Neural crest cell (in vitro differentiated cells): ENCODE measurements around the gene FRMD5. TPM values are rescaled to one million over a fixed set of nuclear protein-coding genes. Genes with fewer than 3 reads are reported as not detected.

Experiments
- DNase-seq: peaks from one replicate; pipeline ENCODE4 v3.0.0; 2021; ENCODE audit warnings: low read depth, mixed read lengths, low spot score
- H3K27ac Mint-ChIP-seq: one replicate; pipeline ENCODE4 v1.8.0; 2021; ENCODE audit warnings: mild to moderate bottlenecking, mixed read lengths; ENCODE audit not compliant: unreplicated experiment
- H3K27me3 Mint-ChIP-seq: 2 replicates; pipeline ENCODE4 v1.8.0; 2021; ENCODE audit warnings: low read depth, mild to moderate bottlenecking, mixed read lengths
- H3K36me3 Mint-ChIP-seq: 2 replicates; pipeline ENCODE4 v1.8.0; 2021; ENCODE audit warnings: low read depth, mild to moderate bottlenecking, mixed read lengths
- H3K4me1 Mint-ChIP-seq: 2 replicates; pipeline ENCODE4 v1.8.0; 2021; ENCODE audit warnings: mixed read lengths
- H3K4me3 Mint-ChIP-seq: one replicate; pipeline ENCODE4 v1.8.0; 2021; ENCODE audit warnings: mild to moderate bottlenecking, mixed read lengths
- H3K9me3 Mint-ChIP-seq: 2 replicates; pipeline ENCODE4 v1.8.0; 2021; ENCODE audit warnings: mixed read lengths
- total RNA-seq: library from RNA; stranded (reverse); gene quantifications from 2 replicates; pipeline ENCODE4 v1.2.1, GENCODE V29; 2021
- TF ChIP-seq, protein P1 (sequence below): fragments of 200-600 bp; sonication (generic); conservative IDR thresholded peaks from 2 replicates; pipeline ENCODE4 v1.5.0; 2021; ENCODE audit warnings: antibody characterized with exemption, mild to moderate bottlenecking

Gene FRMD5
- total RNA-seq, 1 donor from 2014 or later: 4.3 TPM

DNA sequence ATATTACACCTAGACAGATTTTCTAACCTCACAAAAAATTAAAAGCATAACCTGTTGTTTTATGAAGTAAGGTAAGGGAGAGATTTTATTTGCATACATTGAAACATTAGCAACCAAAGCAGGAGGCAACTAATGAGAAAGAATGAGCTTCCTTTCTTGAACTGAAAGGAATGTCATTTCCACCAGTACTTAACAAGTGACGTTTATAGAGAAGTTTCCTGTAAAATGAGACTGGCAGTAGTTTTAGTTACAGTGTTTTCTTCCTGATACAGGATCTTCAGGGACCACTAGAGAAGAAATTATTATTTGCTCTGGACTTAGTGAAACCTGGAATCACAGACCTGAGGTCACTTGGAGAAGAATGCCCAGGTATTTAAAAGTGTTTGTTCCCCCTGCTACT lies 27.4 kb upstream of the FRMD5 start:
- H3K36me3 Mint-ChIP-seq: no peaks in the 10 kb centered on the region
- no peak overlapping the region for H3K27ac Mint-ChIP-seq

DNA sequence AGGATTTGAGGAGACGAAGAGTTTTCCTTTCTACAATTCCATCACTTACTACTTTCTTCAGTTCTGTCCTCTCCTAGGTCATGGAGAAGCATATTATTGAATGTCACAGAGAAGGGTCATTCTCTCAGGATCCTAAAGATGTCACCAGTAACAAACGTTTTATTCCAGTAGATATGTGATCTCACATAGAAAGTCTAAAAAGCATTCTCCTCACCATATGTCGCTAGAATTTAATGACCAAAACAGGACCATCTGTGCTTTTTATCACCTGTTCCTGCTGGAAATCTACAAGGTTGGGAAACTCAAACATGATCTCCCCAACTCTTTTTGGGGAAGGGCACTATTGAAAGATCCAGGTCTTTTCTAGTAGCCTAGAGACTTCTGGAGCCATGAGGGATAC lies 24.0 kb upstream of the FRMD5 start:
- Mint-ChIP-seq H3K4me3 (no peak overlapping the region), H3K36me3 (no peaks in the 10 kb centered on the region), H3K9me3 (no peaks in the 10 kb centered on the region), H3K27ac (no peak overlapping the region), H3K4me1 (peaks cover 9% of the 10 kb centered on the region), H3K27me3 (no peaks in the 10 kb centered on the region)
- TF ChIP-seq, protein P1, sequence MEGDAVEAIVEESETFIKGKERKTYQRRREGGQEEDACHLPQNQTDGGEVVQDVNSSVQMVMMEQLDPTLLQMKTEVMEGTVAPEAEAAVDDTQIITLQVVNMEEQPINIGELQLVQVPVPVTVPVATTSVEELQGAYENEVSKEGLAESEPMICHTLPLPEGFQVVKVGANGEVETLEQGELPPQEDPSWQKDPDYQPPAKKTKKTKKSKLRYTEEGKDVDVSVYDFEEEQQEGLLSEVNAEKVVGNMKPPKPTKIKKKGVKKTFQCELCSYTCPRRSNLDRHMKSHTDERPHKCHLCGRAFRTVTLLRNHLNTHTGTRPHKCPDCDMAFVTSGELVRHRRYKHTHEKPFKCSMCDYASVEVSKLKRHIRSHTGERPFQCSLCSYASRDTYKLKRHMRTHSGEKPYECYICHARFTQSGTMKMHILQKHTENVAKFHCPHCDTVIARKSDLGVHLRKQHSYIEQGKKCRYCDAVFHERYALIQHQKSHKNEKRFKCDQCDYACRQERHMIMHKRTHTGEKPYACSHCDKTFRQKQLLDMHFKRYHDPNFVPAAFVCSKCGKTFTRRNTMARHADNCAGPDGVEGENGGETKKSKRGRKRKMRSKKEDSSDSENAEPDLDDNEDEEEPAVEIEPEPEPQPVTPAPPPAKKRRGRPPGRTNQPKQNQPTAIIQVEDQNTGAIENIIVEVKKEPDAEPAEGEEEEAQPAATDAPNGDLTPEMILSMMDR: no peak
- DNase-seq: no peak

More for the DNA sequence above, 27.4 kb upstream of the FRMD5 start:
- Mint-ChIP-seq H3K4me1 (peaks cover 4% of the 10 kb centered on the region), H3K9me3 (peaks cover under 1% of the 10 kb centered on the region), H3K27me3 (no peaks in the 10 kb centered on the region), H3K4me3 (no peak overlapping the region)
- DNase-seq: no peak
- TF ChIP-seq, protein P1: no peak

DNA sequence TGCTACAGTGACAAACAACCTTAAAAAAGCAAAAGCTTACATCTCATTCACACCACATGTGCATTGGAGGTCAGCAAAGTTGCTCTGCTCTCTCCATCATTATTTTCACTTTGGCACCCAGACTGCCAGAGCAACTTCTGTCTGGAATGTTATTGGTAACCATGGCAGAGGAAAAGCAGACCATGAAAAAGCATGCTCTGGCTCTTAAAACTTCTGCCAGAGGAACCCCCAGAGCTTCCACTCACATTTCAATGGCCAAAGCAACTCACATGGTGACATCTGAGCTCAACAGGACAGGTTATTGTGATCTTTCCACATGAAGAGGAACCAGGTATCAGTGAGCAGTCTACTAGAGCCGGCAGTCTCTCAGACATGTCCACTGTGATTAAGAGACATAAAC lies 21.9 kb upstream of the FRMD5 start:
- DNase-seq: no peak
- H3K4me1 Mint-ChIP-seq: peaks cover 9% of the 10 kb centered on the region
- no peak overlapping the region for H3K4me3 Mint-ChIP-seq
- no peaks in the 10 kb centered on the region for H3K9me3 Mint-ChIP-seq
- peak overlapping the region; percentile 20 for H3K27ac Mint-ChIP-seq
- no peaks in the 10 kb centered on the region for H3K27me3 Mint-ChIP-seq
- H3K36me3 Mint-ChIP-seq: no peaks in the 10 kb centered on the region
- TF ChIP-seq, protein P1: no peak

DNA sequence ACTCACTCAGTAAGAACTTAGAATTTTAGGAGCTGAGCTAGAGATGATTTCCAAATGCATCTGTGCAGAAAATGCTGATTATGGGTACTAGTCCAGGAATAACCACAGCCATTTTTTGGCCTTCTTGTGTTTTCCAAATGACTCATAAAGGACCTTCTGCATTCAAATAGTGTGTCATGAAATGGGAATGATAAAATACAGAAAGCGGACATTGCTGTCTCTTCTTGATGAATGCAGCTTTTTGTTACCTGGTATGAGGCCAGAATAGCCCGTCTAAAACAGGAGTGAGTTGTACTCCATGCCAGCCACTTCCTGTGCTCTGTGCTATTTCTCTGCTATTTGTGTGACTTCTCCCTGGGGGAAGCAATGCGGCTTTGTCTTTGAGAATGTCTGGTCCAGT lies 20.5 kb upstream of the FRMD5 start:
- no peaks in the 10 kb centered on the region for H3K36me3 Mint-ChIP-seq

GRCh38 chr15:44208956-44209355 lies 13.9 kb upstream of the FRMD5 start:
- Mint-ChIP-seq H3K27me3 (peaks cover 9% of the 10 kb centered on the region), H3K27ac (no peak overlapping the region), H3K36me3 (no peaks in the 10 kb centered on the region), H3K4me1 (no peaks in the 10 kb centered on the region), H3K9me3 (no peaks in the 10 kb centered on the region), H3K4me3 (no peak overlapping the region)
- TF ChIP-seq, protein P1: no peak
- no peak for DNase-seq

More for the DNA sequence above, 20.5 kb upstream of the FRMD5 start:
- no peaks in the 10 kb centered on the region for H3K9me3 Mint-ChIP-seq
- H3K4me1 Mint-ChIP-seq: peaks cover 9% of the 10 kb centered on the region
- H3K27ac Mint-ChIP-seq: no peak overlapping the region
- TF ChIP-seq, protein P1: no peak
- H3K27me3 Mint-ChIP-seq: no peaks in the 10 kb centered on the region
- H3K4me3 Mint-ChIP-seq: no peak overlapping the region
- no peak for DNase-seq

DNA sequence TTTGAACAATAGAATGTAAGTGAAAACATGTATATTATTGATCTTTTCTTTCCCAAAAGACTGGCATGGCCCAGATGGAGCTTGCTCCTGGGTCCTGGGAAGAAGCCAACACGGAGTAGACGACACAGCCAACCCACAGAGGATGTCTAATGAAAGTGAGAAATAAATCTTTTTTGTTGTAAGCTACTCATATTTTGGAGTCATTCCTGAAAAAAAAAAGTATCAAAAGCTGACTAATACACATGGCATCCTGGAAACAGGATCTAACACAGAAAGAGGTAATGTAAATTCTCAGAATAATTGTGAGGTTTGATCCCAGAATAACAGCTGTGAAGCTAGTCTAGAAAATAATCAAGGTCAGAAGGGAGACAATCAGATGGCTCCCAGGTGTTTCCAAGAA lies 12.6 kb upstream of the FRMD5 start:
- Mint-ChIP-seq H3K4me1 (no peaks in the 10 kb centered on the region), H3K4me3 (no peak overlapping the region), H3K27ac (no peak overlapping the region), H3K27me3 (peaks cover 9% of the 10 kb centered on the region), H3K9me3 (no peaks in the 10 kb centered on the region), H3K36me3 (no peaks in the 10 kb centered on the region)
- TF ChIP-seq, protein P1: no peak
- no peak for DNase-seq
